ENCODE measurements around the gene CHCHD6. TPM values are rescaled to one million over a fixed set of nuclear protein-coding genes. Genes with fewer than 3 reads are reported as not detected.

Gene CHCHD6
- total RNA-seq, 2 experiments from 2014 or later, result 8.7 to 9.3 TPM

- no peak overlapping the region for H3K27ac Mint-ChIP-seq
- CTCF ChIA-PET, result no interaction called here
Measured at GRCh38 chr3:126859415-126860246, 155.6 kb downstream of the CHCHD6 start.

GRCh38 chr3:126865736-126866135 lies 161.7 kb downstream of the CHCHD6 start:
- H3K4me1 Mint-ChIP-seq (ENCODE audit: low read depth), result no peaks in the 10 kb centered on the region
- Histone ChIP-seq H3K4me3 (ENCODE audit: low read length) (no peak overlapping the region), H3K27me3 (ENCODE audit: control insufficient read depth in 1 of 2, insufficient read depth in 2 of 2, low read length in 2 of 2) (no peaks in the 10 kb centered on the region), H3K4me1 (ENCODE audit: insufficient read depth, low read length) (no peaks in the 10 kb centered on the region), H3K36me3 (ENCODE audit: insufficient read depth, low read length) (no peaks in the 10 kb centered on the region), H3K9me3 (ENCODE audit: control insufficient read depth in 1 of 2, insufficient read depth in 1 of 2, low read length in 2 of 2) (peaks cover 0 to 4% of the 10 kb centered on the region in 2 experiments), H3K27ac (ENCODE audit: low read depth in 1 of 2, low read length in 2 of 2) (no peak overlapping the region)
- peaks cover 25% of the 10 kb centered on the region for H3K36me3 Mint-ChIP-seq (ENCODE audit: low read depth)
- no peaks in the 10 kb centered on the region for H3K9me3 Mint-ChIP-seq
- DNase-seq (no peak), ATAC-seq (ENCODE audit: poor library complexity) (no peak)
- TF ChIP-seq CTCF (IDR thresholded peaks at IDR 0.05), result no peak
- ChIA-PET CTCF (no interaction called here), POLR2A (no interaction called here)
- H3K27me3 Mint-ChIP-seq, result no peaks in the 10 kb centered on the region
- no peak overlapping the region for H3K27ac Mint-ChIP-seq
- intact Hi-C loops (cut with DNase I, micrococcal nuclease), result no loop called here
- H3K4me3 Mint-ChIP-seq, result no peak overlapping the region

More at GRCh38 chr3:126859415-126860246, 155.6 kb downstream of the CHCHD6 start:
- no peak overlapping the region for H3K27ac ChIP-seq (ENCODE audit: low read depth in 1 of 2, low read length in 2 of 2)
- no peak for ATAC-seq (ENCODE audit: poor library complexity)
- H3K4me1 Mint-ChIP-seq (ENCODE audit: low read depth), result no peaks in the 10 kb centered on the region
- POLR2A ChIA-PET, result no interaction called here
- H3K27me3 Mint-ChIP-seq, result no peaks in the 10 kb centered on the region
- no peaks in the 10 kb centered on the region for H3K4me1 ChIP-seq (ENCODE audit: insufficient read depth, low read length)
- TF ChIP-seq CTCF (IDR thresholded peaks at IDR 0.05), result no peak
- no peak for DNase-seq
- no peaks in the 10 kb centered on the region for H3K36me3 ChIP-seq (ENCODE audit: insufficient read depth, low read length)
- peaks cover 44% of the 10 kb centered on the region for H3K36me3 Mint-ChIP-seq (ENCODE audit: low read depth)
- intact Hi-C loops (cut with DNase I, micrococcal nuclease), result no loop called here
- H3K9me3 Mint-ChIP-seq, result no peaks in the 10 kb centered on the region
- no peaks in the 10 kb centered on the region for H3K27me3 ChIP-seq (ENCODE audit: control insufficient read depth in 1 of 2, insufficient read depth in 2 of 2, low read length in 2 of 2)
- peaks cover 0 to 4% of the 10 kb centered on the region in 2 experiments for H3K9me3 ChIP-seq (ENCODE audit: control insufficient read depth in 1 of 2, insufficient read depth in 1 of 2, low read length in 2 of 2)
- H3K4me3 ChIP-seq (ENCODE audit: low read length), result no peak overlapping the region
- no peak overlapping the region for H3K4me3 Mint-ChIP-seq

GRCh38 chr3:126866175-126866759 lies 162.2 kb downstream of the CHCHD6 start:
- Histone ChIP-seq H3K27ac (ENCODE audit: low read depth in 1 of 2, low read length in 2 of 2) (no peak overlapping the region), H3K36me3 (ENCODE audit: insufficient read depth, low read length) (no peaks in the 10 kb centered on the region), H3K9me3 (ENCODE audit: control insufficient read depth in 1 of 2, insufficient read depth in 1 of 2, low read length in 2 of 2) (peaks cover 0 to 4% of the 10 kb centered on the region in 2 experiments), H3K4me1 (ENCODE audit: insufficient read depth, low read length) (no peaks in the 10 kb centered on the region), H3K27me3 (ENCODE audit: control insufficient read depth in 1 of 2, insufficient read depth in 2 of 2, low read length in 2 of 2) (no peaks in the 10 kb centered on the region), H3K4me3 (ENCODE audit: low read length) (no peak overlapping the region)
- no peak for DNase-seq
- POLR2A ChIA-PET, result no interaction called here
- Mint-ChIP-seq H3K4me1 (ENCODE audit: low read depth) (no peaks in the 10 kb centered on the region), H3K4me3 (no peak overlapping the region), H3K9me3 (no peaks in the 10 kb centered on the region), H3K27me3 (no peaks in the 10 kb centered on the region), H3K27ac (no peak overlapping the region), H3K36me3 (ENCODE audit: low read depth) (peaks cover 21% of the 10 kb centered on the region)
- no peak for TF ChIP-seq CTCF (IDR thresholded peaks at IDR 0.05)
- intact Hi-C loops (cut with DNase I, micrococcal nuclease), result no loop called here
- no peak for ATAC-seq (ENCODE audit: poor library complexity)
- CTCF ChIA-PET, result no interaction called here
